ENCODE measurements around the gene RPLP2. TPM values are rescaled to one million over a fixed set of nuclear protein-coding genes. Genes with fewer than 3 reads are reported as not detected.

The RPLP2 gene
- total and polyA plus RNA-seq, 2 of the 4 experiments (the other 2 are of a cell fraction): 59.9 to 1,897 TPM

- no peak overlapping the region for H2BK5ac ChIP-seq (ENCODE audit: low read depth, low read length, poor library complexity, severe bottlenecking)
- no peak overlapping the region for H3K14ac ChIP-seq (replicated peaks; ENCODE audit: low read depth, low read length)
- peaks cover 18% of the 10 kb centered on the region for H3K4me1 ChIP-seq (ENCODE audit: control insufficient read depth, insufficient read depth, low read length)
- ChIA-PET CTCF (no interaction called here), POLR2A (ENCODE audit: unreplicated experiment) (no interaction called here)
- no peak overlapping the region for H3K23ac ChIP-seq (ENCODE audit: low read depth, low read length)
- in situ Hi-C loops (cut with MboI; ENCODE audit: low sequenced_read_pairs): no loop called here
- no peak overlapping the region for H3K4me3 ChIP-seq (ENCODE audit: insufficient read depth, low read depth, low read length)
- H4K5ac ChIP-seq (ENCODE audit: low read depth, low read length): no peak overlapping the region
- no peak overlapping the region for H3K27ac ChIP-seq (ENCODE audit: insufficient read depth, low read length)
- no peak overlapping the region for H2AK9ac ChIP-seq (replicated peaks; ENCODE audit: low read depth, low read length, poor library complexity)
- H3K27me3 ChIP-seq (ENCODE audit: control insufficient read depth, insufficient read depth, low read length): no peaks in the 10 kb centered on the region
- H2BK120ac ChIP-seq (ENCODE audit: low read depth, low read length): no peak overlapping the region
- H3K56ac ChIP-seq (ENCODE audit: extremely low read depth, insufficient read depth, low read length): no peak overlapping the region
- H3K4ac ChIP-seq (ENCODE audit: low read depth, low read length): no peak overlapping the region
- 95% methylated on average over 7 of the region's 15 CpGs; no CpG with 5 or more reads in 1 of the 2 experiments for WGBS, 2 experiments (ENCODE audit: extremely low coverage in 2 of 2, insufficient read length in 1 of 2)
- H3K9me3 ChIP-seq (ENCODE audit: control insufficient read depth, insufficient read depth, low read length): no peaks in the 10 kb centered on the region
- DNase-seq (no peak), ATAC-seq (ENCODE audit: low read depth) (no peak)
- H3K9ac ChIP-seq (ENCODE audit: low read depth, low read length): no peak overlapping the region
- intact Hi-C loops (cut with micrococcal nuclease): no loop called here
- H3K79me1 ChIP-seq (ENCODE audit: low read depth in 1 of 2, low read length in 2 of 2): peaks cover 9 to 83% of the 10 kb centered on the region in 2 experiments
- H4K91ac ChIP-seq (ENCODE audit: insufficient read depth, low read depth, low read length): no peak overlapping the region
- no peak overlapping the region for H2AFZ ChIP-seq (replicated peaks; ENCODE audit: low read length, poor library complexity)
- no peak overlapping the region for H2BK15ac ChIP-seq (ENCODE audit: low read depth, low read length)
- H3K36me3 ChIP-seq (ENCODE audit: control insufficient read depth, insufficient read depth, low read length): peaks cover 17% of the 10 kb centered on the region
- TF ChIP-seq MXI1 (IDR thresholded peaks at IDR 0.05; ENCODE audit: borderline replicate concordance, low read depth, low read length) (no peak), SMC3 (IDR thresholded peaks at IDR 0.05; ENCODE audit: low read depth, low read length) (no peak), CHD1 (IDR thresholded peaks at IDR 0.05; ENCODE audit: low read depth, low read length) (no peak), MAZ (IDR thresholded peaks at IDR 0.05; ENCODE audit: borderline replicate concordance, low read depth, low read length) (no peak), NFE2L2 (IDR thresholded peaks at IDR 0.05; ENCODE audit: low read depth, low read length) (no peak), RAD21 (IDR thresholded peaks at IDR 0.05; ENCODE audit: low read length) (no peak), BHLHE40 (IDR thresholded peaks at IDR 0.05; ENCODE audit: low read depth, low read length) (no peak), RCOR1 (IDR thresholded peaks at IDR 0.05; ENCODE audit: insufficient replicate concordance, low read length) (no peak)
- TF ChIP-seq, protein P1, sequence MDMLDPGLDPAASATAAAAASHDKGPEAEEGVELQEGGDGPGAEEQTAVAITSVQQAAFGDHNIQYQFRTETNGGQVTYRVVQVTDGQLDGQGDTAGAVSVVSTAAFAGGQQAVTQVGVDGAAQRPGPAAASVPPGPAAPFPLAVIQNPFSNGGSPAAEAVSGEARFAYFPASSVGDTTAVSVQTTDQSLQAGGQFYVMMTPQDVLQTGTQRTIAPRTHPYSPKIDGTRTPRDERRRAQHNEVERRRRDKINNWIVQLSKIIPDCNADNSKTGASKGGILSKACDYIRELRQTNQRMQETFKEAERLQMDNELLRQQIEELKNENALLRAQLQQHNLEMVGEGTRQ (IDR thresholded peaks at IDR 0.05; ENCODE audit: low read depth, low read length): no peak
- no TSS peak for BruUV-seq (replicated peaks)
- H4K8ac ChIP-seq (ENCODE audit: low read depth in 2 of 2, low read length in 2 of 2): no peak overlapping the region
- no peak overlapping the region for H2BK20ac ChIP-seq (ENCODE audit: low read depth, low read length)
- H3K4me2 ChIP-seq (ENCODE audit: low read depth, low read length): no peak overlapping the region
- dilution Hi-C loops (cut with HindIII; ENCODE audit: low sequenced_read_pairs, unreplicated experiment): no loop called here
- H4K20me1 ChIP-seq (ENCODE audit: insufficient read depth, low read length): peaks cover 71% of the 10 kb centered on the region
- H2AK5ac ChIP-seq (ENCODE audit: low read depth, low read length): no peak overlapping the region
- no peak overlapping the region for H3K18ac ChIP-seq (ENCODE audit: low read depth, low read length)
- H3K9me1 ChIP-seq (ENCODE audit: insufficient read depth, low read length): no peaks in the 10 kb centered on the region
These were observed 43.0 kb downstream of the RPLP2 start for GRCh38 chr11:852762-853161.
